ENCODE results near the gene KRT75. TPM values are rescaled to one million over a fixed set of nuclear protein-coding genes. Genes with fewer than 3 reads are reported as not detected.
"Not testable (repeated sequence)": the region's sequence is repeated elsewhere in the genome, so short reads cannot be mapped to it uniquely, and the experiment has no call there.

KRT75 gene
- total RNA-seq, 2 experiments from 2014 or later = not detected

DNA sequence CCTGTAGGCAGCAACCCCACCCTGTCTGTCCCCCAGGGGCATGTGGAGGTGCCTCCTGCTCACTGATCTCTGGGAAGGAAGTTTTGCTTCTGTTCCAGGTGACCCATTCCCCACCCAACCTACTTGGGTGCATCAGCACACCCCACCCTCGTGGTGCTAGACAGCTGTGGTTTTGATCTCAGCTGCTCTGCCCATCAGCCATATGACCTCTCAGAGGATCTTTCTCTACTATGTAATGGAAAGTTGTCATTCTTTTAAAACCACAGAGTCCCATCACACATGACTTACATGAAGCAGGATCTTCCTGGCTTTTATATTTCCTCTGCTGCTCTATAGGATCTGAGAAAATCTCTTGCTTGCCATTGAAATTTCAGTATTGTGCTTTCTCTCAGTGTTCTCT lies 14.5 kb downstream of the KRT75 start:
- no peak overlapping the region for H3K27ac Mint-ChIP-seq
- no peak for DNase-seq
- H3K4me1 Mint-ChIP-seq = no peaks in the 10 kb centered on the region
- no peaks in the 10 kb centered on the region for H3K9me3 Mint-ChIP-seq
- H3K36me3 Mint-ChIP-seq (ENCODE audit: low read depth) = no peaks in the 10 kb centered on the region
- H3K27me3 Mint-ChIP-seq = peaks cover 3% of the 10 kb centered on the region
- no peak overlapping the region for H3K4me3 Mint-ChIP-seq
- CTCF ChIA-PET = no interaction called here
- POLR2A ChIA-PET = no interaction called here

DNA sequence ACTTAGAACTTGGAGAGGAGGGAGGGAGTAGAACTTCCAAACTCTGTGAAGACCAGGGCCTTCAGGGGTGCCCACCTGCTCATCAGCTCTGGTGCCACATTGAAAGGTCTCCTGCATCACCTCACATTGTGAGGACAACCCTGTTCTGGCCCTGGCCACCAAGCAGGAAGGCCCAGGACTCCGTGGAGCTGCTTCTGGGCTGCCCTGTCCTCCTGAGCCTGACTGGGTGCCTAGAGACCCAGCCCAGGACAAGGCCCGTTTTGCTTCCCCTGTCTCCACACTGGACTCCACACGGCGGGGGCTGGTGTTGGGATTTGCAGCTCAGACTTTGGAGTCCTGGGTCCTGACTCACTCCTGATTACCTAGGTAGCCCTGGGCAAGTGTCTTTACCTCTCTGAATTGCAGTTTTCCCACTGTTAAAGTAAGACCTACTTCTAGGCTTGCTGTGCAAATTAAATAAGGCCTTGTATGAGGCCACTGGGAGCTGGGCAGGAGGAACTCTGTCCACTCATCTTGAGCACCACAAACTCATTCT lies 15.5 kb downstream of the KRT75 start:
- POLR2A ChIA-PET = no interaction called here
- peaks cover 3% of the 10 kb centered on the region for H3K27me3 Mint-ChIP-seq
- CTCF ChIA-PET = no interaction called here
- H3K4me1 Mint-ChIP-seq = no peaks in the 10 kb centered on the region
- no peaks in the 10 kb centered on the region for H3K9me3 Mint-ChIP-seq
- no peak for DNase-seq
- no peaks in the 10 kb centered on the region for H3K36me3 Mint-ChIP-seq (ENCODE audit: low read depth)
- H3K27ac Mint-ChIP-seq = no peak overlapping the region
- H3K4me3 Mint-ChIP-seq = no peak overlapping the region

DNA sequence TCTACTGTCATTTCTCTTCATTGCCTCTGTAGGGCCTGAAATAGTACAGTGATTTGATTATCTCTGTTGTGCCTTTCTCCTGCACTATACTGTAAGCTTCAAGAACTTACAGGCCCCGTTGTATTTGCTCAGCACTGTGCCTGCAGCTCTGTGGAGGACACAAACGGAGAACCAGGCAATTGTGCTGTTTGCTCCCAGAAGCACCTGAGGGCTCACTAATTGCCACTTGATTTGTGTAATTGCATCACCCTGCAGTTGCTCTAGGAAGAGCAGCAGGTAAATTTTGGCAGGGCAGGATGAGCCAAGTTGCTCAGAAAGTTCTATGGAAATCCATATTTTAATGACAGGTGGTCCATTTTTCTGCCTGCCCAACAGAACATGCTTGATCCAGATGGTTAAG lies 16.4 kb downstream of the KRT75 start:
- ChIA-PET POLR2A (no interaction called here), CTCF (no interaction called here)
- Mint-ChIP-seq H3K4me3 (no peak overlapping the region), H3K27me3 (peaks cover 3% of the 10 kb centered on the region), H3K4me1 (no peaks in the 10 kb centered on the region), H3K27ac (no peak overlapping the region), H3K9me3 (no peaks in the 10 kb centered on the region), H3K36me3 (ENCODE audit: low read depth) (no peaks in the 10 kb centered on the region)
- DNase-seq = no peak

DNA sequence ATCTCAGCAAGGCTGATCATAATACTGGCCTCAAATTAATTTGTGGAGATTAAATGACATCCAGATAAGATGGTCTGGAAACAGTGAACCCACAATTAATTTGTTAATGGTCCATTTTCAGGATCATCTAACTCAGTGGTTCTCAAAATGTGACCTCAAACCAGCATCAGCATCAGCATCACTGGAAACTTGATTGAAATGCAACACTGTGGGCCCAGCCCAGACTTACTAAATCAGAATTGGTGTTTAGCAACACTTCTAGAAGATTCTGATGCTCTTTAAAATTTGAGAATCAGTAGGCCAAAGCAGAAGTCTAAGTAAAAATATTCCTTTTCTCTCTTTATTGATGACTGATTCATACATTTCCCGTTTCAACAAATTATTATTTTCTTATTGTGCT lies 17.4 kb downstream of the KRT75 start:
- H3K4me3 Mint-ChIP-seq = no peak overlapping the region
- POLR2A ChIA-PET = no interaction called here
- H3K4me1 Mint-ChIP-seq = no peaks in the 10 kb centered on the region
- H3K27me3 Mint-ChIP-seq = peaks cover 3% of the 10 kb centered on the region
- CTCF ChIA-PET = no interaction called here
- no peak overlapping the region for H3K27ac Mint-ChIP-seq
- H3K9me3 Mint-ChIP-seq = no peaks in the 10 kb centered on the region
- no peak for DNase-seq
- no peaks in the 10 kb centered on the region for H3K36me3 Mint-ChIP-seq (ENCODE audit: low read depth)

DNA sequence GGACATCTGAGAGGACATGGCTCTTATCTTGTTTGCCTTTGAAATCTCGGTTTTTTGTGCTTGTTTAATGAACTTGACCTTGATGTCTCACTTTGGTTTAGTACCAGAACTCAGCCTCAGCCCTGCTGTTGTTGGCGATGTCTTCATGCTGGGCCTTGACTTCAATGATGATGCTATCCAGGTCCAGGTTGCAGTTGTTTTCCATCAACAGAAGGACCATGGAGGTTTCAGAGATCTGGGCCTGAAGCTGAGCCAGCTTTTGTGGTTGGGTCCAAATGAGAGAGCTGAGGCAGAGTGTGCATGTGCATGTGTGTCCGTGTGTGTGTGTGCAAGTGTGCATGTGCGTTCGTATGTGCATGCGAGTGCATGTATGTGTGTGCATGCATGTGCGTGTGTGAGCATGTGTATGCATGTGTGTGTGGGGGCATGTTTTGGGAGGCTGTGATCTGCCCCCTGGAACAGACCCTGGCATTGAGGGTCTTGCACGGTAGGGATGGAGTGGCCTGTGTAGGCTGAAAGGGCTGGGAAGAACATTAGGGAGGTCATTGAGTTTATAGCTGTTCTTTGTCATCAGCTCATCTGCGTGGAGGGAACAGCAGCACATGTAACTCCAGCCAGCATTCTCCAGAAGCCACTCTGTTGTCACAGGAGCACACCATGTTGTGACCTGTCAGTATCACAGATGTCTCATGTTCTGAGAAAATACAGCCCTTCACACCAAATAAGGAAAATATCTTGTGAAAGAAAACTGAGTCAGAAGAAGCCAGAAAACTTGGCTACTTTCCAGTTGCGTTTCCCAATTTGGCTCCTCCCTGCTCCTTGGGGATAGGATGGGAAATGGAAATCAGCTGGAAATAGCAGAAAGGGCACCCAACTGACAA lies 18.1 kb downstream of the KRT75 start:
- Mint-ChIP-seq H3K4me3 (no peak overlapping the region), H3K27ac (no peak overlapping the region), H3K4me1 (no peaks in the 10 kb centered on the region), H3K36me3 (ENCODE audit: low read depth) (no peaks in the 10 kb centered on the region), H3K27me3 (peaks cover 2% of the 10 kb centered on the region), H3K9me3 (no peaks in the 10 kb centered on the region)
- ChIA-PET CTCF (interaction anchor here (0.7 kb wide), 1 partner anchor 132 kb away, joined by 3 read pairs; no protein-coding TSS in a partner anchor), POLR2A (no interaction called here)
- DNase-seq = no peak

DNA sequence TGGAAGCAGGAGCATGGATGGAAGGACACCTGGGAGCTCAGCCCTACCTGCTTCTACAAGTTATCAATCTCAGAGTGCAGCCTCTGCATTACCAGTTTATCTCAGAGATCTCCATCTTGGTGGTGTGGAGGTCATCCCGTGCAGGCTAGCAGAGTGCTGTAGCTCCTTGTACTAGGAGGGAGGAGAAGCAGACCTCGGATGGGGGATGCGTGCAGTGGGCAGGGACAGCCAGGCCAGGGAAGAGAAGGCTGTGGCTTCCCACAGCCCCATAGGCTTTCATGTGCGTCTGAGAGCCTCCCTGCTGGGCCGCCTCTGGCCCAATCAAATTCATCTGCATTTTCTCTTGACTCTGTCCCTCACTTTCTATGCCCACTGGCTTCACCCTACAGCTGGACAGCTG lies 19.2 kb downstream of the KRT75 start:
- CTCF ChIA-PET = interaction anchor here (1.0 to 1.2 kb wide), 2 partner anchors 20 to 21 kb away, joined by 3 to 4 read pairs; no protein-coding TSS in a partner anchor
- no peaks in the 10 kb centered on the region for H3K27me3 Mint-ChIP-seq
- no peaks in the 10 kb centered on the region for H3K4me1 Mint-ChIP-seq
- no peak for DNase-seq
- no peak overlapping the region for H3K4me3 Mint-ChIP-seq
- POLR2A ChIA-PET = no interaction called here
- no peaks in the 10 kb centered on the region for H3K36me3 Mint-ChIP-seq (ENCODE audit: low read depth)
- H3K9me3 Mint-ChIP-seq = no peaks in the 10 kb centered on the region
- H3K27ac Mint-ChIP-seq = no peak overlapping the region

DNA sequence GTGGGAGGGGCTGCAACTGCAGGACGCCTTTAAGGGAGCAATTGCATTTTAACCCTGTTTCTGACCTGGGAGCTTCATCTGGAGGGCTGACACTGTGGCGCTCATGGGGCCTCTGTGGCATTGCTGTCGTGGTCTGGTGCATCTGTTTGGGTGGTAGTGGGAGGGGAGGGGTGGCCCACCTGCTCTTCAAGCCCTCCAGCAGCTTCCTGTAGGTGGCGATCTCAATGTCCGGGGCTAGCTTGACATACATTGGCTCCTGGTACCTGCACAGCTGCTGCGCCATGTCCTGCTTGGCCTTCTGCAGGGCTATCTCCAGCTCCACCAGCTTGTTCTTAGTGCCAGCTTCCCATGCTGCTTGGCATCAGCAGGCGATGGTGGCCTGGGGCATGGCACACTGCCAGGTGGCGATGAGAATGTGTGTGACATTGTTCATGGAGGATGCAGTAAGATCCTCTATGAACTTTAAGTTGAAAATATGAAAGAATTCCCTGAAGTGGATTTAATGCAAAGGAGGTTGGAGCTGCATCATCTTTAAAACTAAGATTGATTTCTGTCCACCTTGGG lies 20.3 kb downstream of the KRT75 start:
- no peak for DNase-seq
- no peaks in the 10 kb centered on the region for H3K9me3 Mint-ChIP-seq
- H3K27me3 Mint-ChIP-seq = no peaks in the 10 kb centered on the region
- H3K4me3 Mint-ChIP-seq = no peak overlapping the region
- H3K36me3 Mint-ChIP-seq (ENCODE audit: low read depth) = no peaks in the 10 kb centered on the region
- no peaks in the 10 kb centered on the region for H3K4me1 Mint-ChIP-seq
- ChIA-PET CTCF (interaction anchor here (0.6 to 1.1 kb wide), 3 partner anchors 16 to 194 kb away, joined by 3 to 6 read pairs (median 4); no protein-coding TSS in a partner anchor), POLR2A (no interaction called here)
- H3K27ac Mint-ChIP-seq = no peak overlapping the region

DNA sequence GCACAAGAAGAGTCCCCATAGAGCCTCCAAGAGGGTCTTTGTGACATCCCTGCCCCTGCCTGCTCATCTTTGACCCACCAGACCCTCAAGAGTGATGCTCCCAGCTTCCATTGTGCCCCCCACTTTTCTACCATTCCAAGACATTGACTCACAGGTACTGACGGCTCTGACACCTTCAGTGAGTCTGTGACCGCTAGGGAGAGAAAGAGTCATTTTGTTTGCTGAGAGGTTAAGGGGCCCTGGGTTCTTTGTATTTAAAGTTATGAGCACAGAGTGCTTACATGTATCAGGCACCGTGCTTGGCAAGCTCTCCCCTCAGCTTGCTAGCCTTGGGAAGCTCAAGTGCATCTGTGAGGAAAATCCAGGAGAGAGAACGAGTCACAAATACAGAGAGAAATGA lies 21.0 kb downstream of the KRT75 start:
- no peak for DNase-seq
- no peaks in the 10 kb centered on the region for H3K36me3 Mint-ChIP-seq (ENCODE audit: low read depth)
- no peak overlapping the region for H3K4me3 Mint-ChIP-seq
- no peaks in the 10 kb centered on the region for H3K27me3 Mint-ChIP-seq
- ChIA-PET POLR2A (no interaction called here), CTCF (interaction anchor here (1.1 kb wide), 1 partner anchor 17 kb away, joined by 3 read pairs; no protein-coding TSS in a partner anchor)
- H3K9me3 Mint-ChIP-seq = no peaks in the 10 kb centered on the region
- H3K27ac Mint-ChIP-seq = no peak overlapping the region
- H3K4me1 Mint-ChIP-seq = no peaks in the 10 kb centered on the region

DNA sequence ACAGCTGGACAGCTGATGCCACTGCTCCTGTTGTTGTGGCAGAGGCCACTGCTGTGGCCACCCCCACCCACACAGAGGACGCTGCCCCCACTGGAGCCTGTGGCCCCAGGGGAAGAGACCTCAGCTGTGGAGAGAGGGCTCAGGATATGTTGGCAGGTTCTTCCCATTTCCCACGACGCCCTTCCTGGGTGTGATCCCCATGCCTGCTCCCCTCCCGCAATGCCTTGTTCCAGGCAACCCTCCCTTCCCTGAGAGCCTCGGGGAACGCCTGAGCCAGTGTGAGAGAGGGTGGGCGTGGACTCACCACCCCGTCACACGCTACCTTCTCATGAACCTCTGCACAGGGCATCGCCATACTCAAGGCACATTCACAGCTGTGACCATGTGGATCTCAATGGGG lies 22.4 kb downstream of the KRT75 start:
- ChIA-PET CTCF (no interaction called here), POLR2A (no interaction called here)
- no peak for DNase-seq
- H3K4me1 Mint-ChIP-seq = no peaks in the 10 kb centered on the region
- H3K27ac Mint-ChIP-seq = no peak overlapping the region
- no peaks in the 10 kb centered on the region for H3K36me3 Mint-ChIP-seq (ENCODE audit: low read depth)
- no peak overlapping the region for H3K4me3 Mint-ChIP-seq
- H3K27me3 Mint-ChIP-seq = no peaks in the 10 kb centered on the region
- no peaks in the 10 kb centered on the region for H3K9me3 Mint-ChIP-seq

DNA sequence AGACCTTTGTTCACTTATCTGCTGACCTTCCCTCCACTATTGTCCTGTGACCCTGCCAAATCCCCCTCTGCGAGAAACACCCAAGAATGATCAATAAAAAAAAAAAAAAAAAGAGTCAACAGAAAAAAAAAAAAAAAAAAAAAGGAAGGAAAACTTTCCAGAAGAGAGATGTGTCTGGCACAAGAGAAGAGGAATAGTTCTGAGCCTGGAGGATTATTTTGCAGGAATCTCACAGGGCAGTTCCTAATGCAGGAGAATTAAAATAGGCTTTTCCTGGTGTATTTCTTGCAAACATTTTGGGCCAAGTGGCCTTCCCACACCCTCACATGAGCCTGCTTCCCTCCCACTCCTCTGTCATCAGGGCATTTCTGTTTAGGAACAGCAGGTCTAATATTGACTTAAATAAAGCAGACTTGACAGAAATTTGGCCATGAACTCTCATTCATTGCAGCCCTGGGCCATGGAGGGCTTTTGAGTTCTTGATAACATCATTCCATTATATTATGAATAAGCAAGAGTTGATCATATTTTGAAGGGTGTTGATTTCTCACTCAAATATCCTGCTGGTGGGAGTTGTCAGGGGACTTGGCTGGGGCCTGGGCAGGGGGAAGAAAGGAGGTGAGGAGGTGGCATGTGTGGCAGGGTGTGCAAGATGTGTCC lies 23.5 kb downstream of the KRT75 start:
- H3K4me3 Mint-ChIP-seq; DNase-seq; H3K9me3 Mint-ChIP-seq; H3K27ac Mint-ChIP-seq; H3K4me1 Mint-ChIP-seq; H3K27me3 Mint-ChIP-seq; H3K36me3 Mint-ChIP-seq (ENCODE audit: low read depth); CTCF ChIA-PET; POLR2A ChIA-PET: not testable (repeated sequence)

DNA sequence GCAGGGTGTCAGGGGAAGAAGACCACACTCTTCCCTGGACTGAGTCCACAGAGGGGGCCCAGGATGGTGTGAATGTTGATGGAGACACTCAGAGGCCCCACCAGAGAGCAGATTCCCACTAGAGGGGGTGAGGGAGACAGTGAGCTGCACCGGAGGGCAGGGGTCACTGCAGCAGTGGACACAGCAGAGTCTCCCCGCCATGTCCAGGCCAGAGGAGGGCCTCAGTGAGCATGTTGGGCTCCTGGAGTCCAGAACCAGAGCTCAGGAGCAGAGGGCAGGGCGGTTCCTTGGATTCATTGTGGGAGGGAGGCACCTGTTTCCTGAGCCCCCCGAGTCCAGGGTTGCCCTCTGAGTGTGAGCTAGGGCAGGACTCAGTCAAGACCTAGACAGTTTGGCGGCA lies 26.3 kb downstream of the KRT75 start:
- no peak overlapping the region for H3K4me3 Mint-ChIP-seq
- POLR2A ChIA-PET = no interaction called here
- no peaks in the 10 kb centered on the region for H3K36me3 Mint-ChIP-seq (ENCODE audit: low read depth)
- H3K4me1 Mint-ChIP-seq = no peaks in the 10 kb centered on the region
- no peak overlapping the region for H3K27ac Mint-ChIP-seq
- no peaks in the 10 kb centered on the region for H3K27me3 Mint-ChIP-seq
- no peak for DNase-seq
- no peaks in the 10 kb centered on the region for H3K9me3 Mint-ChIP-seq
- CTCF ChIA-PET = no interaction called here

DNA sequence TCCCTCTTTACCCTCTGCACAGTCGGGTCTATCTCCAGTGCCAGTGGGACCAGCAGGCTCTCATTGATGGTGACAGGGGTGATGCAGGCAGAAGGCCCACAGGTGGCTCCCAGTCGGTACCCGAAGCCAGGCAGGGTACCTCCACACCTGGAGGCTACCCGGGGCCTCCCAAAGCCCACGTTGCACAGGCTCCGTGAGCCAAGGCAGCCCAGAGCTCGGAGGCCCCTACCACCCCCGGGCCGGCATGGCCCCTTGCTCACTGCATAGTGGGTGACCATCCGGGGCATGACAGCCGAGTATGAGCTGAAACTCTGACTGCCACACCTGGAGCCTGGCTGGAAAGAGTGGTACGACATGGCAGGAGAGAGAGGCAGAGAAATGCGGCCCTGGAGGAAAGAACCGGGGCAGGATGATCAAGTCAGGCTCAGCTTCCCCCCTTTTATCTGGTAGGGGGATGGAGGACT lies 28.2 kb downstream of the KRT75 start, which contains the start of gene KRT82:
KRT82 (minus strand) TSS at position 414 of the 464 bp plus-strand sequence; CDS start at position 356, 58 bp downstream.
- no peaks in the 10 kb centered on the region for H3K4me1 Mint-ChIP-seq

DNA sequence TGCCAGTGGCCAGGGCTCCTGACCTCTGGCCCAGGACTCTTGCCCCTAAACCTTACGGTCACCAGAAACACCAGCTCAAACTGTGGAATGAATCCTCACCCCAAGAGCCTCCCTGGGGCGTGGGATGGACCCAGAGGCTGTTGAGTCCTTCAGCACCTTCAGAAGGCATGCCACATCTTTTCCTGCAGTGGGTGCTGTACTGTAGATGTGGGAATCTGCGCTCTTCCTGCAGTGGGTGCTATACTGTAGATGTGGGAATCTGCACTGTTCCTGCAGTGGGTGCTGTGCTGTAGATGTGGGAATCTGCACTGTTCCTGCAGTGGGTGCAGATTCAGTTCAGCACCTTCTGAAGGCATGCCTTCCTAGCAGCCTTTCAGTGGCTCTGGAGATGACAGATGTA lies 29.2 kb downstream of the KRT75 start:
- Mint-ChIP-seq H3K36me3 (ENCODE audit: low read depth) (no peaks in the 10 kb centered on the region), H3K9me3 (no peaks in the 10 kb centered on the region), H3K4me1 (no peaks in the 10 kb centered on the region), H3K27me3 (no peaks in the 10 kb centered on the region), H3K27ac (no peak overlapping the region), H3K4me3 (no peak overlapping the region)
- POLR2A ChIA-PET = no interaction called here
- CTCF ChIA-PET = no interaction called here
- no peak for DNase-seq

More for the DNA sequence above, 28.2 kb downstream of the KRT75 start, which contains the start of gene KRT82:
- H3K9me3 Mint-ChIP-seq = no peaks in the 10 kb centered on the region
- CTCF ChIA-PET = no interaction called here
- POLR2A ChIA-PET = no interaction called here
- H3K27ac Mint-ChIP-seq = no peak within 1 kb of the TSS
- H3K27me3 Mint-ChIP-seq = no peaks in the 10 kb centered on the region
- no peaks in the 10 kb centered on the region for H3K36me3 Mint-ChIP-seq (ENCODE audit: low read depth)
- no peak within 1 kb of the TSS for H3K4me3 Mint-ChIP-seq
- no peak for DNase-seq
